ENCODE data around the gene KCND2. TPM values are rescaled to one million over a fixed set of nuclear protein-coding genes. Genes with fewer than 3 reads are reported as not detected.

The KCND2 gene
- total and polyA plus RNA-seq, 2 of the 8 experiments (the other 6 are each of a cell fraction or from before 2014, with no cell fraction given): 4.6 to 7.7 TPM

GRCh38 chr7:120741371-120742042 is 468.5 kb downstream of the KCND2 start:
- Histone ChIP-seq H3K4me3 (ENCODE audit: extremely low read depth in 1 of 4, insufficient read depth in 2 of 4, low read depth in 3 of 4, low read length in 4 of 4) (no peak overlapping the region; a peak in 1 of 8 replicates), H2AK5ac (ENCODE audit: low read depth, low read length) (no peak overlapping the region), H3K18ac (ENCODE audit: extremely low read depth, low read length) (no peak overlapping the region), H3K14ac (ENCODE audit: insufficient read length) (no peak overlapping the region), H4K5ac (ENCODE audit: insufficient read length, low read depth, low read length) (no peak overlapping the region), H3K27me3 (replicated peaks in 1 of 4; ENCODE audit: control insufficient read depth in 3 of 4, extremely low read depth in 1 of 4, insufficient read depth in 3 of 4, low read length in 3 of 4) (no peaks in the 10 kb centered on the region), H3K27ac (ENCODE audit: low read depth, low read length) (no peak overlapping the region), H3K23ac (ENCODE audit: insufficient read length) (no peak overlapping the region), H3K79me1 (ENCODE audit: low read depth, low read length) (no peaks in the 10 kb centered on the region), H2AFZ (ENCODE audit: low read length) (no peak overlapping the region), H3K79me2 (ENCODE audit: control insufficient read depth in 1 of 2, insufficient read depth in 2 of 2, low read length in 2 of 2) (no peaks in the 10 kb centered on the region), H3K23me2 (ENCODE audit: low read depth, low read length) (no peaks in the 10 kb centered on the region; the same call in 1 of the 2 replicates), H2BK15ac (ENCODE audit: low read length) (no peak overlapping the region), H3K4me2 (ENCODE audit: insufficient read depth in 1 of 2, low read depth in 2 of 2, low read length in 2 of 2) (no peak overlapping the region), H3K4ac (replicated peaks; ENCODE audit: insufficient read length, low read depth, low read length) (no peak overlapping the region), H2BK12ac (ENCODE audit: low read depth, low read length) (no peak overlapping the region), H2BK20ac (ENCODE audit: low read length) (no peak overlapping the region), H3K4me1 (replicated peaks in 1 of 4; ENCODE audit: control insufficient read depth in 3 of 4, insufficient read depth in 4 of 4, low read length in 3 of 4) (peaks cover 0 to 5% (median 4%) of the 10 kb centered on the region in 4 experiments; a peak in 5 of 7 replicates), H3K9me3 (ENCODE audit: insufficient read depth in 2 of 2, low read depth in 1 of 2, low read length in 1 of 2) (no peaks in the 10 kb centered on the region), H4K91ac (replicated peaks; ENCODE audit: insufficient read length, low read length) (no peak overlapping the region), H2BK5ac (ENCODE audit: low read depth, low read length) (no peak overlapping the region), H3K36me3 (ENCODE audit: control insufficient read depth in 2 of 4, insufficient read depth in 4 of 4, low read length in 3 of 4) (no peaks in the 10 kb centered on the region; a peak in 1 of 8 replicates), H3K56ac (replicated peaks; ENCODE audit: insufficient read length, low read depth, low read length) (no peak overlapping the region), H3K9ac (replicated peaks in 1 of 4; ENCODE audit: extremely low read depth in 1 of 4, low read depth in 3 of 4, low read length in 3 of 4) (no peak overlapping the region), H4K20me1 (replicated peaks in 1 of 2; ENCODE audit: control insufficient read depth in 1 of 2, insufficient read depth in 2 of 2, low read length in 2 of 2) (no peaks in the 10 kb centered on the region), H4K8ac (ENCODE audit: extremely low read depth, insufficient read depth, low read length) (no peak overlapping the region), H2BK120ac (replicated peaks; ENCODE audit: low read depth, low read length) (no peak overlapping the region)
- no peak for DNase-seq (ENCODE audit: low read depth in 1 of 2, low spot score in 2 of 2)
- ChIA-PET POLR2A (ENCODE audit: partially characterized antibody) (no interaction called here), CTCF (ENCODE audit: partially characterized antibody) (interaction anchor here (1.2 kb wide), 1 partner anchor 259 kb away, joined by 4 read pairs; no protein-coding TSS in a partner anchor)
- TF ChIP-seq TCF12 (IDR thresholded peaks at IDR 0.05; ENCODE audit: low read depth, low read length): no peak
- TF ChIP-seq GTF2F1 (IDR thresholded peaks at IDR 0.05; ENCODE audit: borderline replicate concordance, low read depth, low read length): no peak
- 81% methylated on average over 7 of the region's 7 CpGs; no CpG with 5 or more reads in 1 of the 2 experiments for WGBS, 2 experiments (ENCODE audit: extremely low coverage in 1 of 2, insufficient coverage in 1 of 2, insufficient read length in 1 of 2, insufficient replicate concordance in 2 of 2, low coverage in 1 of 2, low lambda C conversion rate in 2 of 2, missing lambda C conversion rate in 1 of 2)
- no peak for FAIRE-seq
